ENCODE measurements around the gene B4GALNT2.

B4GALNT2 gene

DNA sequence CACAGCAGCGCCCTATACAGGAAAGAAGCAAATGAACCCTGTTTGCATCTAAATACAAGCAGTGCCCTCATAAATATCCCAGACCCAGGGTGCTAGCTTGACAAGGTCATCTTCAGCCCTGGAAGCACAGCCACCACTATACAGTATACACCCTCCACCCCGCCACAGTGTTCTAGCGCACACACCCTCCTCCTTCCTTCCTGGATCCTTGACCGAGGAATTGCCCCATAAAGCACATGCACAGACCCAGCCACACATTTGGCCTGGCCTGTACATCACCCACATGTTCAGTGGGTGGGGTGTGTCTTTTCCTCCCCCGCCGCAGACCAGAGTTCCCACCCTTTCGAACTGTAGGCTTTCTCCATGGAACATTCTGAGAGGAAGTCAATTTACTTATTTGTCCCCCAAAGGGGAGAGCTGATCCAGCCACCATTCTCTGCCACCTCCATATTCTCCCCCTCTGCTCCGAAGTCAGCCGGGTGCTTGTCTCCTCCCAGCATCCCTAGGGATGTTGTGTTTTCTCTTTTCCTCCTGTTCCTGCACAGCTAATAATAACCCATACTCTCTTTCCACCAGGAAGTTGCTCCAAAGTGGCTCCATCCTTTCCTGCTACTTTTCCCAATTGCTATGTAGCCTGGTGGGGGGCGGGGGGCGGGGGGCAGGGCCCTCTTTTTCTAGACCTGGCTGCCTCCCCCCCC lies 84.5 kb downstream of the B4GALNT2 start:
- no peaks in the 10 kb centered on the region for H3K4me1 ChIP-seq (ENCODE audit: control insufficient read depth, insufficient read depth, low read length)
- H3K9ac ChIP-seq (ENCODE audit: low read depth, low read length), result no peak overlapping the region
- peaks cover 44% of the 10 kb centered on the region for H3K27me3 ChIP-seq (ENCODE audit: control insufficient read depth, insufficient read depth, low read length)
- H3K4me2 ChIP-seq (ENCODE audit: low read length), result no peak overlapping the region
- H3K9me3 ChIP-seq (replicated peaks; ENCODE audit: low read length), result no peaks in the 10 kb centered on the region
- no peaks in the 10 kb centered on the region for H3K36me3 ChIP-seq (ENCODE audit: insufficient read depth, low read length)
- no peak overlapping the region for H3K4me3 ChIP-seq (ENCODE audit: low read length)

GRCh38 chr17:49217651-49218413 lies 85.3 kb downstream of the B4GALNT2 start:
- H3K4me1 ChIP-seq (ENCODE audit: control insufficient read depth, insufficient read depth, low read length), result no peaks in the 10 kb centered on the region

GRCh38 chr17:49218941-49219913 lies 86.7 kb downstream of the B4GALNT2 start:
- Histone ChIP-seq H3K4me1 (ENCODE audit: control insufficient read depth, insufficient read depth, low read length) (peaks cover 3% of the 10 kb centered on the region), H3K4me3 (ENCODE audit: low read length) (no peak overlapping the region), H3K27me3 (ENCODE audit: control insufficient read depth, insufficient read depth, low read length) (peaks cover 47% of the 10 kb centered on the region), H3K36me3 (ENCODE audit: insufficient read depth, low read length) (no peaks in the 10 kb centered on the region), H3K9ac (ENCODE audit: low read depth, low read length) (no peak overlapping the region), H3K9me3 (replicated peaks; ENCODE audit: low read length) (no peaks in the 10 kb centered on the region), H3K4me2 (ENCODE audit: low read length) (no peak overlapping the region)

More at GRCh38 chr17:49217651-49218413, 85.3 kb downstream of the B4GALNT2 start:
- H3K9me3 ChIP-seq (replicated peaks; ENCODE audit: low read length), result no peaks in the 10 kb centered on the region
- H3K36me3 ChIP-seq (ENCODE audit: insufficient read depth, low read length), result no peaks in the 10 kb centered on the region
- no peak overlapping the region for H3K4me2 ChIP-seq (ENCODE audit: low read length)
- H3K4me3 ChIP-seq (ENCODE audit: low read length), result no peak overlapping the region
- peaks cover 44% of the 10 kb centered on the region for H3K27me3 ChIP-seq (ENCODE audit: control insufficient read depth, insufficient read depth, low read length)
- H3K9ac ChIP-seq (ENCODE audit: low read depth, low read length), result no peak overlapping the region

- Histone ChIP-seq H3K9me3 (replicated peaks; ENCODE audit: low read length) (no peaks in the 10 kb centered on the region), H3K36me3 (ENCODE audit: insufficient read depth, low read length) (no peaks in the 10 kb centered on the region), H3K9ac (ENCODE audit: low read depth, low read length) (no peak overlapping the region), H3K4me2 (ENCODE audit: low read length) (no peak overlapping the region), H3K27me3 (ENCODE audit: control insufficient read depth, insufficient read depth, low read length) (peaks cover 54% of the 10 kb centered on the region), H3K4me3 (ENCODE audit: low read length) (no peak overlapping the region), H3K4me1 (ENCODE audit: control insufficient read depth, insufficient read depth, low read length) (peaks cover 3% of the 10 kb centered on the region)
Observed at GRCh38 chr17:49219987-49220386, 87.4 kb downstream of the B4GALNT2 start.

DNA sequence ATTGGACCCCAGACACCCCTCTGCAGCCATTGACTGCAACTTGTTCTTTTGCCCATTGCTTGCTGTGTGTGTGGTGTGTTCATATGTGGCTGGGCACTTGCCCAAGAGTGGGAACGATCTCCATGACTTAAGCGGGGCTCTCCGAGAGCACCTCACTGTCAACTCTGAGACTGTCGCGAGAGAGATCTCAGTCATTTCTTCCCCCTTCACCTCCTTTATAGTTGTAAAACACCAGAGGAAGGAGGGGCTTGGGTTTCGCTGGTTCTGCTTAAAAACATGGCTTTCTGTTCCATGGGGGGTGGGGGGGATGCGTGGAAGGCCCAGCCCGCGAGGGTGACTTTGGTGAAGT lies 90.6 kb downstream of the B4GALNT2 start:
- Histone ChIP-seq H3K4me2 (ENCODE audit: low read length) (peak overlapping the region; percentile 44), H3K27me3 (ENCODE audit: control insufficient read depth, insufficient read depth, low read length) (peaks cover 78% of the 10 kb centered on the region), H3K36me3 (ENCODE audit: insufficient read depth, low read length) (no peaks in the 10 kb centered on the region), H3K9ac (ENCODE audit: low read depth, low read length) (no peak overlapping the region), H3K4me3 (ENCODE audit: low read length) (no peak overlapping the region), H3K4me1 (ENCODE audit: control insufficient read depth, insufficient read depth, low read length) (peaks cover 3% of the 10 kb centered on the region), H3K9me3 (replicated peaks; ENCODE audit: low read length) (no peaks in the 10 kb centered on the region)

GRCh38 chr17:49223517-49224197 lies 91.1 kb downstream of the B4GALNT2 start:
- H3K9me3 ChIP-seq (replicated peaks; ENCODE audit: low read length), result no peaks in the 10 kb centered on the region
- H3K9ac ChIP-seq (ENCODE audit: low read depth, low read length), result no peak overlapping the region
- H3K27me3 ChIP-seq (ENCODE audit: control insufficient read depth, insufficient read depth, low read length), result peaks cover 75% of the 10 kb centered on the region
- H3K36me3 ChIP-seq (ENCODE audit: insufficient read depth, low read length), result no peaks in the 10 kb centered on the region
- peaks cover 3% of the 10 kb centered on the region for H3K4me1 ChIP-seq (ENCODE audit: control insufficient read depth, insufficient read depth, low read length)
- H3K4me2 ChIP-seq (ENCODE audit: low read length), result peak overlapping the region; percentile 44
- H3K4me3 ChIP-seq (ENCODE audit: low read length), result no peak overlapping the region

- Histone ChIP-seq H3K9me3 (replicated peaks; ENCODE audit: low read length) (no peaks in the 10 kb centered on the region), H3K27me3 (ENCODE audit: control insufficient read depth, insufficient read depth, low read length) (peaks cover 68% of the 10 kb centered on the region), H3K36me3 (ENCODE audit: insufficient read depth, low read length) (no peaks in the 10 kb centered on the region), H3K9ac (ENCODE audit: low read depth, low read length) (no peak overlapping the region), H3K4me2 (ENCODE audit: low read length) (peak overlapping the region; percentile 25), H3K4me3 (ENCODE audit: low read length) (no peak overlapping the region), H3K4me1 (ENCODE audit: control insufficient read depth, insufficient read depth, low read length) (peaks cover 3% of the 10 kb centered on the region)
Observed at GRCh38 chr17:49224198-49224996, 91.8 kb downstream of the B4GALNT2 start.

DNA sequence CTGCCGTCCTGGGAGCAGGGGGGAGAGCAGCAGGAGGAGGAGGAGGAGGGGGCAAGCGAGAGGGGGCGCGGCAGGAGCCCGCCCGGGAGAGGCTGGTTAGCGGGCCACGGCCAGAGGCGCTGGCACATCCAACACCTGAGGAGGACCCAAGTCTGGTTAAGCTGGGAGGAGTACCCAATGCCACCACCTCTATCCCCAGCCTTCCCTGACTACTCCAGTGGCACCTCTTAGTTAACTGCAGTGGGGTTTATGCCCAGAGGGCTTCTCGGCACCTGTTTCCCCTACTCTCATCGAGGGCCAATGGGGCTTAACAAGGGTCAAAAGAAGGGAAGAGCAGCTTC lies 92.4 kb downstream of the B4GALNT2 start:
- Histone ChIP-seq H3K27me3 (ENCODE audit: control insufficient read depth, insufficient read depth, low read length) (peaks cover 70% of the 10 kb centered on the region), H3K4me3 (ENCODE audit: low read length) (no peak overlapping the region), H3K9ac (ENCODE audit: low read depth, low read length) (no peak overlapping the region), H3K4me1 (ENCODE audit: control insufficient read depth, insufficient read depth, low read length) (peaks cover 3% of the 10 kb centered on the region), H3K4me2 (ENCODE audit: low read length) (no peak overlapping the region), H3K9me3 (replicated peaks; ENCODE audit: low read length) (no peaks in the 10 kb centered on the region), H3K36me3 (ENCODE audit: insufficient read depth, low read length) (no peaks in the 10 kb centered on the region)

DNA sequence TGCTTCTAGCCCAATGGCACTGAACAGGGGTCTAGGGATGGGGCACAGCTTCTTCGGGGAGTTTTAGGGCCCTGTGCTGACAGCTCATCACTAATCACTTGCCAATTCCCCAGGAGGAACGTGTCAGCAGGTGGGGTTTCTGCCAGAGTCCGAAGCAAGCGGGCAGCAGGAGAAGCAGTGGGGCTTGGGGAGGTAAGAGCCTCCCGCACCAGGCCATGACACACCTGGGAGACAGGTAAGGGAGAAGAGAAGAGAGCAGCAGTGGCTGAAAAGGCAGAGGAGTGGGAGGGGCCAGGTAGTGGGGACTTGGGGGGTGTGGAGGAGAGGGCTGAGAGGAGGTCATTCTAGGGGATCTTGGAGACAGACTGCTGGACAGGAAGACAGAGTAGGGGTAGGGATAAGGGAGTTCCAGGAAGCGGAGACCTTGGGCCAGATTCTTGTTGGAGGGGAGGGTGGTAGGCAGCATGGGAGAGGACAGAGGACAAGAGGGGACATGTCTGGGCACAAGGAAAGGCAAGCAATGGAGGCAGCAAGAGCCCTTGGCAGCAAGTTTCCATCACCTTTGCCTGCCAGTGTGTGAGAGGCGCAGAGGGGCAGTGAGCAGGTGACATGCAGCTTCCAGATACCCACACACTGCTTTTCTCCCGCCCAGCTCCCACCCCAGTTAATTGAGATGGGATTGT lies 93.1 kb downstream of the B4GALNT2 start:
- Histone ChIP-seq H3K4me1 (ENCODE audit: control insufficient read depth, insufficient read depth, low read length) (peaks cover 11% of the 10 kb centered on the region), H3K9ac (ENCODE audit: low read depth, low read length) (no peak overlapping the region), H3K4me2 (ENCODE audit: low read length) (no peak overlapping the region), H3K36me3 (ENCODE audit: insufficient read depth, low read length) (no peaks in the 10 kb centered on the region), H3K27me3 (ENCODE audit: control insufficient read depth, insufficient read depth, low read length) (peaks cover 70% of the 10 kb centered on the region), H3K9me3 (replicated peaks; ENCODE audit: low read length) (no peaks in the 10 kb centered on the region), H3K4me3 (ENCODE audit: low read length) (no peak overlapping the region)

All from skeletal muscle satellite cell (primary cell).